ENCODE results near the gene PPP4R1. TPM values are rescaled to one million over a fixed set of nuclear protein-coding genes. Genes with fewer than 3 reads are reported as not detected.
"Not testable (repeated sequence)": the region's sequence is repeated elsewhere in the genome, so short reads cannot be mapped to it uniquely, and the experiment has no call there.

Gene PPP4R1
- total RNA-seq, 2 experiments from 2014 or later = 40.2 to 42.0 TPM

GRCh38 chr18:9641081-9641480 lies 26.7 kb upstream of the PPP4R1 start:
- H3K27me3 Mint-ChIP-seq; POLR2A ChIA-PET; DNase-seq; H3K9me3 Mint-ChIP-seq; H3K36me3 Mint-ChIP-seq; H3K4me3 Mint-ChIP-seq; H3K27ac Mint-ChIP-seq; ATAC-seq (ENCODE audit: low read depth); H3K4me1 Mint-ChIP-seq: not testable (repeated sequence)

- DNase-seq = no peak
- Mint-ChIP-seq H3K4me3 (no peak overlapping the region), H3K9me3 (peaks cover 4% of the 10 kb centered on the region), H3K27ac (no peak overlapping the region), H3K4me1 (no peaks in the 10 kb centered on the region), H3K36me3 (no peaks in the 10 kb centered on the region), H3K27me3 (peaks cover 4% of the 10 kb centered on the region)
- no peak for ATAC-seq (ENCODE audit: low read depth)
- POLR2A ChIA-PET = no interaction called here
These were observed 24.5 kb upstream of the PPP4R1 start for GRCh38 chr18:9638886-9639285.

GRCh38 chr18:9637036-9637767 lies 22.8 kb upstream of the PPP4R1 start:
- Mint-ChIP-seq H3K4me3 (no peak overlapping the region), H3K4me1 (no peaks in the 10 kb centered on the region), H3K36me3 (no peaks in the 10 kb centered on the region), H3K27ac (no peak overlapping the region), H3K27me3 (peaks cover 7% of the 10 kb centered on the region), H3K9me3 (peaks cover 4% of the 10 kb centered on the region)
- DNase-seq = no peak
- ATAC-seq (ENCODE audit: low read depth) = no peak
- POLR2A ChIA-PET = no interaction called here

GRCh38 chr18:9634856-9635255 lies 20.5 kb upstream of the PPP4R1 start:
- Mint-ChIP-seq H3K4me1 (no peaks in the 10 kb centered on the region), H3K27me3 (peaks cover 16% of the 10 kb centered on the region), H3K27ac (no peak overlapping the region), H3K36me3 (no peaks in the 10 kb centered on the region), H3K9me3 (peaks cover 4% of the 10 kb centered on the region), H3K4me3 (no peak overlapping the region)
- ATAC-seq (ENCODE audit: low read depth) (no peak), DNase-seq (no peak)
- POLR2A ChIA-PET = no interaction called here

GRCh38 chr18:9631814-9632496 lies 17.6 kb upstream of the PPP4R1 start:
- Mint-ChIP-seq H3K27me3 (peaks cover 29% of the 10 kb centered on the region), H3K36me3 (no peaks in the 10 kb centered on the region), H3K4me3 (no peak overlapping the region), H3K4me1 (no peaks in the 10 kb centered on the region), H3K27ac (no peak overlapping the region), H3K9me3 (peaks cover 4% of the 10 kb centered on the region)
- POLR2A ChIA-PET = no interaction called here
- DNase-seq = no peak
- no peak for ATAC-seq (ENCODE audit: low read depth)

- no peak for DNase-seq
- H3K27me3 Mint-ChIP-seq = peaks cover 29% of the 10 kb centered on the region
- no peak overlapping the region for H3K4me3 Mint-ChIP-seq
- no peaks in the 10 kb centered on the region for H3K36me3 Mint-ChIP-seq
- ATAC-seq (ENCODE audit: low read depth) = no peak
- H3K9me3 Mint-ChIP-seq = no peaks in the 10 kb centered on the region
- H3K4me1 Mint-ChIP-seq = no peaks in the 10 kb centered on the region
- POLR2A ChIA-PET = no interaction called here
- no peak overlapping the region for H3K27ac Mint-ChIP-seq
These were observed 16.1 kb upstream of the PPP4R1 start for GRCh38 chr18:9630444-9630843.

- Mint-ChIP-seq H3K27me3 (peaks cover 29% of the 10 kb centered on the region), H3K36me3 (no peaks in the 10 kb centered on the region), H3K4me1 (no peaks in the 10 kb centered on the region), H3K9me3 (no peaks in the 10 kb centered on the region), H3K27ac (no peak overlapping the region), H3K4me3 (no peak overlapping the region)
- POLR2A ChIA-PET = no interaction called here
- DNase-seq (no peak), ATAC-seq (ENCODE audit: low read depth) (no peak)
These were observed 15.3 kb upstream of the PPP4R1 start for GRCh38 chr18:9629709-9630108.

- no peak for DNase-seq
- no peak overlapping the region for H3K4me3 Mint-ChIP-seq
- H3K9me3 Mint-ChIP-seq = no peaks in the 10 kb centered on the region
- peaks cover 29% of the 10 kb centered on the region for H3K27me3 Mint-ChIP-seq
- no peaks in the 10 kb centered on the region for H3K36me3 Mint-ChIP-seq
- no peak overlapping the region for H3K27ac Mint-ChIP-seq
- H3K4me1 Mint-ChIP-seq = no peaks in the 10 kb centered on the region
- POLR2A ChIA-PET = no interaction called here
- no peak for ATAC-seq (ENCODE audit: low read depth)
These were observed 14.6 kb upstream of the PPP4R1 start for GRCh38 chr18:9628984-9629383.

- Mint-ChIP-seq H3K27me3 (peaks cover 26% of the 10 kb centered on the region), H3K36me3 (no peaks in the 10 kb centered on the region), H3K4me1 (no peaks in the 10 kb centered on the region), H3K27ac (no peak overlapping the region), H3K4me3 (no peak overlapping the region), H3K9me3 (no peaks in the 10 kb centered on the region)
- no peak for DNase-seq
- POLR2A ChIA-PET = no interaction called here
- ATAC-seq (ENCODE audit: low read depth) = no peak
These were observed 13.3 kb upstream of the PPP4R1 start for GRCh38 chr18:9627642-9628041.

- no peak overlapping the region for H3K27ac Mint-ChIP-seq
- POLR2A ChIA-PET = interaction anchor here (0.6 kb wide), 1 partner anchor 167 kb away, joined by 3 read pairs; no protein-coding TSS in a partner anchor
These were observed 5.6 kb upstream of the PPP4R1 start for GRCh38 chr18:9619990-9620389.

GRCh38 chr18:9619545-9619944 lies 5.2 kb upstream of the PPP4R1 start:
- no peaks in the 10 kb centered on the region for H3K9me3 Mint-ChIP-seq
- no peak overlapping the region for H3K27ac Mint-ChIP-seq
- POLR2A ChIA-PET = no interaction called here
- peak; percentile 41 for ATAC-seq (ENCODE audit: low read depth)
- no peak overlapping the region for H3K4me3 Mint-ChIP-seq
- DNase-seq = no peak
- peaks cover 20% of the 10 kb centered on the region for H3K4me1 Mint-ChIP-seq
- H3K27me3 Mint-ChIP-seq = no peaks in the 10 kb centered on the region
- H3K36me3 Mint-ChIP-seq = no peaks in the 10 kb centered on the region

More at GRCh38 chr18:9619990-9620389, 5.6 kb upstream of the PPP4R1 start:
- no peak for ATAC-seq (ENCODE audit: low read depth)
- Mint-ChIP-seq H3K9me3 (no peaks in the 10 kb centered on the region), H3K4me1 (peaks cover 20% of the 10 kb centered on the region), H3K27me3 (no peaks in the 10 kb centered on the region), H3K4me3 (no peak overlapping the region), H3K36me3 (no peaks in the 10 kb centered on the region)
- DNase-seq = no peak

GRCh38 chr18:9619056-9619455 lies 4.7 kb upstream of the PPP4R1 start:
- no peaks in the 10 kb centered on the region for H3K9me3 Mint-ChIP-seq
- H3K27me3 Mint-ChIP-seq = no peaks in the 10 kb centered on the region
- ATAC-seq (ENCODE audit: low read depth) = no peak
- POLR2A ChIA-PET = no interaction called here
- no peaks in the 10 kb centered on the region for H3K36me3 Mint-ChIP-seq
- peaks cover 20% of the 10 kb centered on the region for H3K4me1 Mint-ChIP-seq
- no peak overlapping the region for H3K4me3 Mint-ChIP-seq
- H3K27ac Mint-ChIP-seq = no peak overlapping the region
- no peak for DNase-seq

GRCh38 chr18:9617006-9617542 lies 2.7 kb upstream of the PPP4R1 start:
- H3K36me3 Mint-ChIP-seq = peaks cover under 1% of the 10 kb centered on the region
- POLR2A ChIA-PET = no interaction called here
- H3K27ac Mint-ChIP-seq = no peak overlapping the region
- H3K4me1 Mint-ChIP-seq = peaks cover 36% of the 10 kb centered on the region
- H3K4me3 Mint-ChIP-seq = no peak overlapping the region
- H3K27me3 Mint-ChIP-seq = no peaks in the 10 kb centered on the region
- no peak for ATAC-seq (ENCODE audit: low read depth)
- no peak for DNase-seq
- H3K9me3 Mint-ChIP-seq = no peaks in the 10 kb centered on the region

- POLR2A ChIA-PET = interaction anchor here (2.1 kb wide), 1 partner anchor 298 kb away, joined by 8 read pairs; the partner anchor contains the start of gene VAPA
- H3K4me1 Mint-ChIP-seq = peaks cover 38% of the 10 kb centered on the region
- H3K4me3 Mint-ChIP-seq = no peak overlapping the region
- DNase-seq (no peak), ATAC-seq (ENCODE audit: low read depth) (no peak)
- no peaks in the 10 kb centered on the region for H3K27me3 Mint-ChIP-seq
- H3K27ac Mint-ChIP-seq = no peak overlapping the region
- no peaks in the 10 kb centered on the region for H3K9me3 Mint-ChIP-seq
- peaks cover 6% of the 10 kb centered on the region for H3K36me3 Mint-ChIP-seq
These were observed 1.7 kb upstream of the PPP4R1 start for GRCh38 chr18:9616049-9616448.
